ENCODE measurements around the gene TBXA2R.
"Not testable (repeated sequence)": the region's sequence is repeated elsewhere in the genome, so short reads cannot be mapped to it uniquely, and the experiment has no call there.

The TBXA2R gene

GRCh38 chr19:3639479-3639878 is 32.8 kb upstream of the TBXA2R start:
- no peak for DNase-seq (ENCODE audit: low read depth in 2 of 2)

- DNase-seq (ENCODE audit: low read depth in 2 of 2) = no peak
Measured at GRCh38 chr19:3638208-3639193, 31.8 kb upstream of the TBXA2R start.

- DNase-seq (ENCODE audit: low read depth in 2 of 2) = no peak
Measured at GRCh38 chr19:3637621-3638020, 30.9 kb upstream of the TBXA2R start.

DNA sequence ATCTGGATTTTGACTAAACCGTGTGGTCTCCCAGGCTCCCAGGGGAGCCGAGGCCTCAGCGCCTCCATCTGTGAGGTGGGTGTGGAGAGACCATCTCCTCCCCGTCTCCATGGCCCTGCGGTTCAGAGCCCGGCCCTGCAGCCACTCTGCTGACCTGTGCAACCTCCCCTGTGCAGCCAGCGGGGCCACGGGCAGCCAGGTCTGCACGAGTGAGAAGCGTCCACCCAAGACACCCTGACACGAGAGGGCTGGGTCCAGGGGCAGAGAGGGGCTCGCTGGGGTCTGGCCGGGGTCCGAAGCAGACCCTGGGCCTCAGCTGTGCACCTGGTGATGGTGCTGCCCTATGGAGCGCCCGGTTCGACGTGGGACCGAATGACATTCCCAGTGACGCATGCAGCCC is 30.3 kb upstream of the TBXA2R start:
- DNase-seq (ENCODE audit: low read depth in 2 of 2) = no peak

DNA sequence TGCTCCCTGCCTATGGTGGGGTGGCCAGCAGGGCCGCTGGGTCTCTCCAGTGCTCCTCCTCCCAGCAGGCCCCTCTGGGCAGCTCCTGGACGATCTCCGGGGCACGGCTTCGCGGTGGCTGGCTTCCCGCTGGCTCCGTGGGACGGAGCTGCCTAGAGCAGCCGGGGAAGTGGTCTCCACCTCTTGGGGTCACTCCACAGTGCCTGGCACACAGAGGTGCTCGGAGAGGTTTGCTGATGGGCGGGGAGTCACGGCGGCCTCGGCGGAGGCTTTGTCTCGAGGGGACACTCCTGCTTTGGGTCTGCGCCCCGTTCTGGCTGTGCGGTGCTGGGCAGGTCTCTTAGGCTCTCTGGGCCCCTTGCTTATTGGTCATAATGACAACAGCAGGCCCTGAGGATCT is 29.8 kb upstream of the TBXA2R start:
- no peak for DNase-seq (ENCODE audit: low read depth in 2 of 2)

DNA sequence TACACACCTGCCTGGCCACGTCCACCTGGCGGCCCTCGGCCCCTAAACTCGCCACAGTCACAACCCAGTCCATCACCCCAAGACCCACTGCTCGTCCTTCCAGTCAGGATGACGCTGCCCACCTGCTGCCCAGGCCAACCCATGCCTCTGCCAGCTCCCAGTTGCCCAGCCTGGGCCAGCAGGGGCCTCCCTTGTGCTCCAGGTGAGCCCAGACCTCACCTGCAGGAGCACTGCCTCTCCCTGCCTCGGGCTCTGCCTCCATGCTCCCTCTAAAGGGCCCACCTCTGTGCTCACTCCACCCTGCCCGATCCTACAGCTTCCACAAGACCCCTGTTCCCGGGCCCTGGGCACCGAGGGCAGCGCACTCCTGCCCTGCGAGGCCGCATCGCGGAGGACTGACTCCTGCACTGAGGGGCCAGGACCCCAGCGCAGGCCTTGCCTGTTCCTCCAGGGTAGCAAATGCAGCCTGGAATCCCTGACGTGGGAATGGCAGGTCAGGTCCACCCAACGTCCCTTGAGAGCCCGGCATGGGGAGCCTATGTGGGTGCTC is 27.9 kb upstream of the TBXA2R start:
- no peak for DNase-seq (ENCODE audit: low read depth in 2 of 2)

DNA sequence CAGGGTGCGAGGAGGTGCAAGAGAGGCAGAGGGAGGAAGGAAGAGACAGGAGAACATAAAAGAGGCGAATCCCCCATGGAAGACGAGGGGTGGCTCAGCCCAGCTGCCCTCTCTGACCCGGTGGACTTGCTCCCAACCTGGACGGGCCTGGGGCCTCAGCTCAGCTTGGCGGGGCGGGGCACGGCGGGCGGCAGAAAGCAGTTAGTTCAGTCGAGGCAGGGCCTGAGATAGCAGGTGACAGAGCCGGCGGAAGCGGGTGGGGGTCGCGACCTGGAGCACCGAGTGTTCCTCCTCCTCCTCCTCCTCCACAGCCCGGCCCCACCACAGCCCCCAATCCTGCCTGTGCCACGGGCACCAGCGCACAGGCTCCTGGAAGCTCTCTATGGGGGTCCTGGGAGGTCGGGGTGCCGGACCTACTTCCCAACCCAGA is 26.9 kb upstream of the TBXA2R start:
- no peak for DNase-seq (ENCODE audit: low read depth in 2 of 2)

GRCh38 chr19:3632739-3633558 is 26.3 kb upstream of the TBXA2R start:
- DNase-seq (ENCODE audit: low read depth in 2 of 2) = no peak

DNA sequence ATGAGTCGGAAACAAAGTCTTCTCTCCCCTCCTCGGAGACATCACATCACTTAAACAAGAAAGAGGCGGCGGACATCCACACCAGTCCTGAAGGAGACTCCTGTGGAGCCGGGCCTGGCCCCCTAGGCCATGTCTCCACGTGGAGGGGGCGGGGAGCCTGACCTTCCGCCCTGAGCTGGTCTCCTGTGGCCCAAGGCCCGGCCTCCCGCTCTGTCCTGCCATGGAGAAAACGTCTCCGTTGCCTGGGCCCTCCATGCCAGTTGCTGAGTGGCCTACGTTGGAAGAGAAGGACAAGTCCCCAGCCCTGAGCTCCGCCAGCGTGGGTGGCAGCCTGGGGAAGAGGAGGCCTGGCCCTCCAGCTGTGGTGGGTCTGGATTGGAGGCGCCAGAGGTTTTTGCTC is 25.4 kb upstream of the TBXA2R start:
- DNase-seq (ENCODE audit: low read depth in 2 of 2) = no peak

GRCh38 chr19:3631053-3631861 is 24.6 kb upstream of the TBXA2R start:
- no peak for DNase-seq (ENCODE audit: low read depth in 2 of 2)

DNA sequence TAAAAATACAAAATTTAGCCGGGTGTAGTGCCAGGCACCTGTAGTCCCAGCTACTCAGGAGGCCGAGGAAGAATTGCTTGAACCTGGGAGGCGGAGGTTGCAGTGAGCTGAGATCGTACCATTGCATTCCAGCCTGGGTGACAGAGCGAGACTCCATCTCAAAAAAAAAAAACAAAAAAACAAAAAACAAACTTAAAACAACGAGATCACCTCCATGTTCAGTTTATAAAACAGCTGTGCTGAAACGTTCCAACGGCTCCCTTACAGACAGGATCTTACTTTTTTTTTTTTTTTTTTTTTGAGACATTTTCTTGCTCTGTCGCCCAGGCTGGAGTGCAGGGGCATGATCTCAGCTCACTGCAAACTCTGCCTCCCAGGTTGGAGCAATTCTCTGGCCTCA is 22.1 kb upstream of the TBXA2R start:
- DNase-seq (ENCODE audit: low read depth in 2 of 2) = not testable (repeated sequence)

DNA sequence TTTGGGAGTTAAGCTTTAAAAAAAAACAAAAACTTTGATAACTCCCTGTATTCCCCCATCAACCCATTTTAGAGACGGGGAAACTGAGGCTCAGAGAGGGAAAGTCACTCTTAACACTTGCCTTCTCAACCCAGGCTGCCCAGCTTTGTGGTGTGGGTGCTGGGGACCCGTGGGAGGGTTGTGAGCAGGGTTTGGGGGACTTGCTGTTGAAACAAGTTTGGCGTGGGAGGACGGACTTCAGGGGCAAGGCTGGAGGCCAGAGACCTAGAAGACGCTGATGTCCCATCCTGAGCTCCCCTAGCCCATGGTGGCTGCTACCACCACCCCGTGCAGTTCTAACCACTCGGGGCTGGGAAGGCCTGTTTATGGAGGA is 20.7 kb upstream of the TBXA2R start:
- no peak for DNase-seq (ENCODE audit: low read depth in 2 of 2)

GRCh38 chr19:3626473-3627350 is 20.0 kb upstream of the TBXA2R start, which contains the start of gene CACTIN:
CACTIN (minus strand) TSS chr19:3626790; CDS start chr19:3626762, 28 bp downstream.
- DNase-seq (ENCODE audit: low read depth in 2 of 2) = peak; percentile 96 to 98

- DNase-seq (ENCODE audit: low read depth in 2 of 2) = no peak
Measured at GRCh38 chr19:3625996-3626472, 19.4 kb upstream of the TBXA2R start.

DNA sequence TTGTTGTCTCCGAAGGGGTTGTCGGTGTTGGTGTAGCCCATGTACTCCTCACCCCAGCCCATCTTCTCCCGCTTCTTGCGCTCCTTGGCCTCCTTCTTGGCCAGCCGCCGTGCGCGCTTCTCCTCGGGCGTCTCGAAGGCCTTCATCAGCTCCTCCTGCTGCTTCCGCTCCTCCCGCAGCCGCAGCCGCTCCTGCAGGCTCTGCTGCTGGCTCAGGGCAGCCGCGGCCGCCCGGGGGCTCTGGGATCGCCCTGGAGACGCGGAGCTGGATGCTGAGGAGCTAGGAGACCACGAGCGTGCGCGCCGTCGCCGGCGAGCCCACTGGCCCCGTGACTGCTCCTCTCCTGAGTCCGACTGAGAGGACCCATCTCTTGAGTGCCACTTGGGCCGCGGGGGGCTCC is 17.0 kb upstream of the TBXA2R start:
- DNase-seq (ENCODE audit: low read depth in 2 of 2) = no peak

GRCh38 chr19:3622224-3622623 is 15.5 kb upstream of the TBXA2R start:
- DNase-seq (ENCODE audit: low read depth in 2 of 2) = no peak

GRCh38 chr19:3621689-3622088 is 15.0 kb upstream of the TBXA2R start:
- no peak for DNase-seq (ENCODE audit: low read depth in 2 of 2)

GRCh38 chr19:3620817-3621547 is 14.3 kb upstream of the TBXA2R start:
- DNase-seq (ENCODE audit: low read depth in 2 of 2) = no peak

DNA sequence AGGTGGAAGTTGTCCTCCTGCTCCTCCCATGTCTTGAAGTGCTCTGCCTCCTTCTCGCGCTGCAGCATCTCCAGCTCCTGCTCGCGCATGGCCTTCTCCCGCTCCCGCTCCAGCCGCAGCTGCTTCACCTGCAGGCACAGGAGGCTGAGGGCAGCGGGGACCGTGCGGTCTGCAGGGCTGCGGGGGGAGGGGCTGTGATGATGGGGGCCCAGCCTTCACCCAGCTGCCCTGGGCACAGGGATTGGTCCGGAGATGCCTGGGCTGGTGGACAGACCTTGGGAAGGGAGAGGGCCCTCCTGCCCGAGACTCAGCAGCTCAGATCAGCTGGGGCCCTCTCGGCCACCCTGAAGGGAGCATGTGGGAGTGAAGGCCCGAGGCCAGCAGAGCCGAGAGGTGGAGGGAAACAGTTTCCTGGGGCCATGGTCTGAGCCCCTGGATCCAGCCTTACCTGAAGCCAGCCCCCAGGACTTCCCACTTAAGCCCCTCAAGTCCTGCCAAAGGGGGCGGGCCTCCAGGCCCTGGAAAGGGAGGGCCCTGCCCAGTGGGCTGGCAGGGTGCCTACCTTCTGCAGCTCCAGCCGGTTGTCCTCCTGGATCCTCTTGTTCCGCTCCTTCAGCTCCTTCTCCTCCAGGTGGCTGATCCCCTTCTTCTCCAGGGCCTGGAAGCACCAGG is 13.6 kb upstream of the TBXA2R start:
- DNase-seq (ENCODE audit: low read depth in 2 of 2) = no peak
